COR-L47 (cell line): Measurements from ENCODE around the gene NEB.

ENCODE experiments used
- DNase-seq: peaks from one replicate; lab custom pipeline; 2025; lab: John Stamatoyannopoulos, UW

Gene NEB

GRCh38 chr2:151556121-151556520 is 178.2 kb downstream of the NEB start:
- DNase-seq: no peak

- no peak for DNase-seq
These were observed 182.0 kb downstream of the NEB start for GRCh38 chr2:151552287-151552686.

- no peak for DNase-seq
These were observed 182.7 kb downstream of the NEB start for GRCh38 chr2:151551556-151551955.

DNA sequence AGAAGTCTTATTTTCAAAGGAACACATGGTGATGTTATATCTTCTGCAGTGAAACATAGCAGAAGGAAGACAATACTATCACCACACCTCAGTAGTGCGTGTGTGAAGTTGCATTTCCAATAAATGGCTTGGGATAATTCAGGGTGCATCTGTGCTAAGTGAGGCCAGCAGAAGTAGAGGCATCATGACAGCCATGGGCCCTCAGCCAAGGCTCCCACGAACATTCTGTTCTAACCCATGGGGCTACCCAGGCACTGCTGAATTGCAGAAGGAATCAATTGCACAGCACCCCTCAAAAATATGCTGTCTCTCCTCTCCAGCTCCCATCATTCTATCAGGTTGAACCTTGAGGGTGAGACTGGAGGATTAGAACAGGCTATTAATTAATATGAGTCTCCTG is 185.1 kb downstream of the NEB start:
- no peak for DNase-seq

- no peak for DNase-seq
These were observed 189.8 kb downstream of the NEB start for GRCh38 chr2:151544449-151544848.

DNA sequence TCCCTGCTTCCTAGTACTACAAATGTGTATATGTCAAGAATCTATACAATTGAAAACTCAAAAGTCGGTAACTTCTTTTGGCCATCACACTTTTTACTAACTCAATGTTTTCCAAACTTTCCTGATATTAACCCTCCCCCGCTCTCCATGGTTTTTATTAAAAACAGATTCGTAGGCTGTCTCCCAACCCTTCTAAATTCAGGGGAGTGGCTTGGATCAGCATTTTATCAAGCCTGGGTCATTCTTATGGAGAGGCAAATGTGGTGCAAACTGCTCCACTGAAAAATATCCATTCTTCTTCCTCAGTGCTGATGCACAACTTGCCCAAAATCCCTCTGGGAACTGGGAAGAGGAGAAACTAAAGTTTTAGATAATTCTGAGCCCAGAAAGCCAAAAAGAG is 190.4 kb downstream of the NEB start:
- DNase-seq: no peak

DNA sequence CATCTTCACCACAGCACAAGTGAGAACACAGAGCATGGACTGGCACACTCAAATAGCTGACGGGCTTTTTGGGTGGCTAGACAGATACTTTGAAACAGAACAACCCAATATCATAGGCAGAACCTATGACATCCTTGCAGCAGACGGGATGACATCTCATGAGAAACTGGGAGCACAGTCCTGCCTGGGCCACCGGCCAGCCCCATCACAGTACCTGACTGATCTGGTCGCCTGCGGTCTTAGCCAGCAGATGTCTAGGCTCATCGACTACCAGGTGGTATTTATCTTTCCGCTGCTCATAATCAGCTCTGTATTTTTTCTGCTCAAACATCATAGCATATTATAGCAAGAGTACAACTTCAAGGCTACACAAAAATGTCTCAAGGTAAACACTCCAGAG is 200.3 kb downstream of the NEB start:
- DNase-seq: no peak

- no peak for DNase-seq
These were observed 201.1 kb downstream of the NEB start for GRCh38 chr2:151533127-151533526.

GRCh38 chr2:151526572-151527090 is 207.6 kb downstream of the NEB start:
- no peak for DNase-seq

GRCh38 chr2:151525821-151526373 is 208.4 kb downstream of the NEB start:
- no peak for DNase-seq

DNA sequence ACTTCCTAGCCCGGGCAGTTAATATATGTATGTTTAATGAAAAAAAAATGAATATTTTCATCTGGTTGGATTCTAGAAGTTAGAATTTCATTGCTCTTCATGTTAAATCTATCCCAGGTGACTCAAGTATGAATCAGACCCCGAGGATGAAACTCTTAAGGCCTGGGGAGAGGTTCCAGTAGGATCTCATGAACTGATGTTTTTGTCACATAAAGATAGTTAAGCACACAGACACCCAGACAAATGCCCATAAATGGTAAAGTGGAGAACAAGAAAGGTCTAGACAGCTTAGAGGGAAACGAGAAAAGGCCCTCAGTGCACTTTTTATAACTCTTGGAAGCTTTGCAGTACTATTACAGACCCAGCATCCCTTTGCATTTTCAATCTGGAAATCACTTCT is 210.4 kb downstream of the NEB start:
- DNase-seq: no peak

DNA sequence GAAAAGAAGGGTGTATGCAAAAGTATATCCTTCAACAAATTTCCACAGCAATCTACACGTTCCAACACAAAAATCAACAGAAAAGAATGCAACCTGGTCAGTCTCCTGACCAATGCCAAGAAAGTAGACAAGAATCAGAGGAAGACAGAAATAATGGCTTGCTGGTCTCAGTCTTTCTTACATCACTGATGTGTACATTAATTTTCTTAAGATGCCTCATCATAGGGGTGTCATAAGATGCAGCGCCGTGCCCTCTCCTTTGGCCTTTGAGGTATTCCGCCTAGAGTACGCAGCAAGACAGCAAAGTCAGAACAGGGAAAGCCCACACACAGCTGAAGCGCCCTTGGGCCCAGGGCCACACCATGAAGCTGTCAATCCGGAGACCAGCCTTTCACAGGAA is 211.7 kb downstream of the NEB start:
- DNase-seq: no peak

- DNase-seq: no peak
These were observed 213.3 kb downstream of the NEB start for GRCh38 chr2:151520976-151521375.

- DNase-seq: no peak
These were observed 215.5 kb downstream of the NEB start for GRCh38 chr2:151518802-151519201.

GRCh38 chr2:151508519-151508918 is 225.8 kb downstream of the NEB start:
- no peak for DNase-seq

DNA sequence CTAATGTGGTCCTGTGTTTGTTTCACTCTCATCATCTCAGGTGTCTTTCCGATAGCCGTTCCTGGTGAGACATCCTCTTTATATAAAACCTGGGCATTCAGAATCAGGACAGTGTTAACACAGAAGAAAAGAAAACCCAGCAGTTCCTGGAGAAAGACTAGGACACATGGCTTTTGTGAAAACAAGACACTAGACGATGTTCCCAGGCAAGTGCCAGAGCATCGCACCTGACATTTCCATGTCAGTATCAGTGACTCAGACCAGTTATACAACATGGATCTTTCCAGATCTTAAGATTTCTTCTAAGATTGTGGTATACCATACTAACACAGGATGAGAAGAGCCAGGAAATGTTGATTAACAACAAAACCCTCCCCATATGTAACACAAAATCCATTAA is 228.1 kb downstream of the NEB start:
- DNase-seq: no peak

DNA sequence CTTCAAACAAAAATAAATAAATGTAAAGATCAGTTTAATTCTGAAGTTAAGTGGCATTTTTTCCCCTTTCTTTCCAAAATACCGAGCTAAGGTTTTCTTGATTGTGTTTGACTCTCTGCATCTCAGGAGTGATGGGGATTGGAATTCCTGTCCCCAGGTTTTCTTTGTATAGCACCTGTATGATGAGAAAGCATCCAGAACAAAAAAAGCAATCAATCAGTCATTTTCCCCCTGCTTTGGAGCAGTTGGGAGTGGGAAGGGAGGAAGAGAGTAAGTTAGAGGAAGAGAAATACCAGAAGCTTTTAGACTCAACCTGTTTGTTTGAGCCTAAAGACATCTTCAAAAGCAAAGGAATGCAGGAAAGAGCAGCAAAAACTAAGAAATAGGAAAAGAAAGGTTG is 236.1 kb downstream of the NEB start:
- DNase-seq: no peak

GRCh38 chr2:151491496-151491895 is 242.8 kb downstream of the NEB start:
- no peak for DNase-seq

DNA sequence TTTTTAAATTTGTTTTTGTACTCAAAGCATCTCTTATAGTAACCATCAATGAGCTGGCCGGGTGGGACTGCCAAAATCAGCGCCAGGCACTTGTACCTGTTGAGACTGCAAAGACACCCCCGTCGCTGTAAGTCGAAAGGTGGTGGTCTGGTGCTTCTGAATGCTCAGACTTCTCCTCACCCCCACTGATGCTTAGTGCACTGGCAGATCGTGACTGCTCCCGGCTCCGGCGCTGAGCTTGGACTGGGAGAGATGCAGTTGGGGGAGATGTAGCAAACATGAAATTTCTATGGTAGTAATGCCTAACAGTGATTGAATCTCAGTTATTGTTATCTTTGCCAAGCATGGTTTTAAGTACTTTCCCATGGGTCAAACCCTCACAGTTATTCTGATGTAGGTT is 244.0 kb downstream of the NEB start:
- no peak for DNase-seq

DNA sequence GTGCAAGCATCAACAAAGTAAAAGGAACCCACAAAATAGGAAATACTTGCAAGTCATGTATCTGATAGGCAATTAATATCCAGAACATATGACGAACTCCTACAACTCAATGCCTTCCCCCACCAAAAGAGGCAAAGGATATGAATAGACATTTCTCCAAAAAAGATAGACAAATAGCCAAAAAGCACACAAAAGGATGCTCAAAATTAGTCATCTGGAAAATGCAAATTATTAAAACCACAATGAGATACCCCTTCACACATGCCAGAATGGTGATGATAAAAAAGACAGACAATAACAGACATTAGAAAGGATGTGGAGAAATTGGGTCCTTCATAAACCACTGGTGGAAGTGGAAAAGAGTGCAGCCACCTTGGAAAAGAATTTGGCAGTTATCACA is 248.2 kb downstream of the NEB start:
- no peak for DNase-seq

GRCh38 chr2:151484100-151484499 is 250.2 kb downstream of the NEB start:
- DNase-seq: no peak

- no peak for DNase-seq
These were observed 250.7 kb downstream of the NEB start for GRCh38 chr2:151483546-151483945.

GRCh38 chr2:151482171-151482725 is 252.0 kb downstream of the NEB start:
- DNase-seq: no peak

- no peak for DNase-seq
These were observed 252.5 kb downstream of the NEB start for GRCh38 chr2:151481744-151482143.
